Measurements from ENCODE around the gene NR6A1.
"Not testable (repeated sequence)": the region's sequence is repeated elsewhere in the genome, so short reads cannot be mapped to it uniquely, and the experiment has no call there.

The NR6A1 gene

GRCh38 chr9:124776954-124777648 lies 6.0 kb upstream of the NR6A1 start, which contains the start of gene OLFML2A:
TSS of gene OLFML2A (plus strand) at chr9:124777133. CDS start at chr9:124777271, 138 bp downstream.
- DNase-seq (ENCODE audit: low read depth in 2 of 2), result peak in 1 of 2 experiments; percentile 3

DNA sequence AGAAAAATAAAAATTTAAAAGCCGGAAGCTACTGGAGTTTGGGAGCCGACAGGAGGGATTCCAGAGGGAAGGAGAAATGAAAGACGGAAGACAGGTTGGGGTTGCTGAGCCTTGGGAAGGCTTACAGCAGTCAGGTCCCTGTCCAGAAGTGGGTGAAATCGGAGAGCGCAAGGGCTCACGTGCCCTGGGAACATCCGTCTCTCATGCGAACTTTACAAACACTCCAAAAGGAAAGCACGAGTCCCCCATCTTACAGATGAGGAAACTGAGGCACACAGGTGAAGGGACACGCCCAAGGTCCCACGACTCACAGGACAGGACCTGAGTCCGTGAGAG lies 5.5 kb upstream of the NR6A1 start:
- DNase-seq (ENCODE audit: low read depth in 2 of 2), result no peak

DNA sequence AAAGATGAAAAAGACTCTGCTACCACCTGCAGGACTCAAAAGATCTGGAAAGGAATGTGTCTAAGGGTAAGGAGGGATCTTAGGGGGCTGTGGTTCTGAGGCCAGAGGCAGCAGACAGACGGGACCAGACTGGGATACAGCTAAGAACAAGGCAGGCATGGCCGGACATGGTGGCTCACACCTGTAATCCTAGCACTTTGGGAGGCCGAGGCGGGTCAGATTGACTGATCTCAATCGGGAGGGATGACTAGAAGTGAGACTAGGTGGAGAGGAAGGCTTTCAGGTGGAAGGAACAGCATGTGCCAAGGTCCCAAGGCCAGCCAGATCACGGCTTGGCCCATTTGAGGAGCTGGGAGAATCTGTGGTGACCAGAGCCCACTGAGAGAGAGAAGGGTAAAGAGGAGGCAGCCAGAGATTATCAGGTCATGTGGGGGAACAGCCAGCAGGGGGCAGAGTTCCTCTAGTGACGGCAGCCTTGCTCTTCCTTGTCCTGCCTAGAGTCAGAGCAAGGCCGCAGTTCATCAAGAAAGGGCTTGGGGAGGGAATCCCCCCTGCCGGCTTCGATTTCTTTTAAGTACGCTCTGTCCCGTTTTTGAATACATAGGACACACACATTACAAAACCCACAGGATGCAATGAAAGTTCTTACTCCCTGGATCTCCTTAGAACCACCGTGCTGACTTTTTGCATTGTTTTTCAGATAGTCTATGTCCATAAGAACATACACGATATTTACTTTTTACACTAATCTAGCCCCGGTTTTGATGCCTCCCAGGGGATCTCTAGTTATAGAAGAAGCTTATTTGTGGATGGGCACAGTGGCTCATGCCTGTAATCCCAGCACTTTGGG lies 3.2 kb upstream of the NR6A1 start:
- DNase-seq (ENCODE audit: low read depth in 2 of 2), result peak; percentile 63 to 89

GRCh38 chr9:124773473-124774128 lies 2.5 kb upstream of the NR6A1 start:
- no peak for DNase-seq (ENCODE audit: low read depth in 2 of 2)

DNA sequence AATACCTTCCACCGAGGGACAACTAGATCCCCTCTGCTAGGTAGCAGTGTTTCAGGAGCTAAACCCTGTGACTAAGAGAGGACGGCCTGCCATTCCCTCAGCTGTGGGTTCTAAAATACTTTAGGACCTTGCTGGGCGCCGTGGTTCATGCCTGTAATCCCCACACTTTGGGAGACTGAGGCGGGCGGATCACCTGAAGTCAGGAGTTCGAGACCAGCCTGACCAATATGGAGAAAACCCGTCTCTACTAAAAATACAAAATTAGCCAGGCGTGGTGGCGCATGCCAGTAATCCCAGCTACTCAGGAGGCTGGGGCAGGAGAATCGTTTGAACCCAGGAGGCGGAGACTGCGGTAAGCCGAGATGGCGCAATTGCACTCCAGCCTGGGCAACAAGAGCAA lies 1.8 kb upstream of the NR6A1 start:
- not testable (repeated sequence) for DNase-seq (ENCODE audit: low read depth in 2 of 2)

DNA sequence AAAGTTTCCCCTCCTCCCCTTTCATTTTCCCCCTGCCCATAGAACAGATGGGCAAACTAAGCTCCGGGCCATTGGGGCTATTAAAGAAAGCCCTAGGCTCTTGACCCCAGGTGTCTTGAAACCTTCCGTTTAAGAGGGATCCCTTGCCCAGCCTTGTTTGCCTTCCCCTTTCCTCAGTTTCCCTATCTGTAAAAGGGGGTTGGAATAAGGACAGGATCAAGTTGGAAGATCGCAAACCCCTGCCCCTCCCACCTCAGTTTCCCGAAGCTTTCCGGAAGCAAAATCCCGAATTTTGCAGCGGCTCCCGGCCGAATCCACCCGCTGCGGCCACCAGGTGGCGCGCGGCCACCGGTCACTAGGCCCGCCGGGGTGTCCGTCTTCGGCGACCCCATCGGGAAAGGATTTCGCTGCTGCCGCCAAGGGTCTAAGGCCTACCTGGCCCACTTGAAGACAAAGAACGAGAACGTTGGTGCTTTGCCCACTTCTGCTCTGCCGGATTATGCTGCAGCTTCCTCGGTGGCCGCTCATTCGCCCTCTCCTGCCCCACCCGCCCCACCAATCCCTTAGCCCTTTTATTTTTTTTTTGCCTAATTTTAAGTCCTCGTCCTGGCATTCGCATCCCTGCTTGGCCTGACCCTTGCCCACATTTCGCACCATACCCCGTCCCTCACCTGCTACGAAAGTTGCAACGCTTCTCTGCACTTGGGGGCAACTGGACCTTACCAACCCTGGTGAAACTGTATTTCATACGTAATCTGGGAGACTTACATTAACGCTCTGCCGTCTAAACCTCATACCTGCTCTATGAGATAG lies 962 bp upstream of the NR6A1 start:
- peak in 1 of 2 experiments; percentile 24 for DNase-seq (ENCODE audit: low read depth in 2 of 2)

DNA sequence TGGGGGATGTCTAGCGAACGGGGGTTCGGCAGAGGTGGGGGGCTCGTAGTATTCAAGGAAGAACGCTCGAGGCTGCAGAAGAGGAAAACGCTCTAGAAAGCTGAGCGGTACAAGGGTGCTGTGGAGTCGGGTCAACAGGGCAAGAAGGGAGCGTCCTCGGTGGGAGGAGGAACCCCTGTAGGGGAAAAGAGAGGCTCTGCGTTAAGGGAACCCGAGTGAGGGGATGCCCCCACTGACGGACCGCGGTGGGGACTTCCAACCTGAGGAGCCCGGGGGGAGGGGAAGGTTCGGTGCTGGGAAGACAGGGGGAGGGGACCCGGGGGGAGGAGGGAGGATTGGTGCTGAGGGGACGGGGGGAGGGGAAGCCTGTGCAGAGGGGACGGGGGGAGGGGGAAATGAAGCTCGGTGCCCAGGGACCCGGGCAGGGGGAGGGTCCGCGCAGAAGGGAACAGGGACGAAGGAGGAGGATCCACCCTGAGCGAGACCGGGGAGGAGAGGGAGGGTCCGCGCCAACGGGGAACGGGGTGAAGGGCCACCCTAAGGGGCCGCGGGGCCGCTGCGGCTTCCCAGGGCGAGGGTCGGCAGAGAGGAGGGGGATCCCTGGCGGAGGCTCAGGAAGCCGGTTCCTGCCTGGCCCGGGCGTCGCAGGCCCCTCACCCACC lies 621 bp downstream of the NR6A1 start:
- peak in 1 of 2 experiments; percentile 2 for DNase-seq (ENCODE audit: low read depth in 2 of 2)

GRCh38 chr9:124769549-124770358 lies 1.4 kb downstream of the NR6A1 start:
- peak in 1 of 2 experiments; percentile 12 for DNase-seq (ENCODE audit: low read depth in 2 of 2)

GRCh38 chr9:124768750-124769548 lies 2.2 kb downstream of the NR6A1 start:
- DNase-seq (ENCODE audit: low read depth in 2 of 2), result no peak

DNA sequence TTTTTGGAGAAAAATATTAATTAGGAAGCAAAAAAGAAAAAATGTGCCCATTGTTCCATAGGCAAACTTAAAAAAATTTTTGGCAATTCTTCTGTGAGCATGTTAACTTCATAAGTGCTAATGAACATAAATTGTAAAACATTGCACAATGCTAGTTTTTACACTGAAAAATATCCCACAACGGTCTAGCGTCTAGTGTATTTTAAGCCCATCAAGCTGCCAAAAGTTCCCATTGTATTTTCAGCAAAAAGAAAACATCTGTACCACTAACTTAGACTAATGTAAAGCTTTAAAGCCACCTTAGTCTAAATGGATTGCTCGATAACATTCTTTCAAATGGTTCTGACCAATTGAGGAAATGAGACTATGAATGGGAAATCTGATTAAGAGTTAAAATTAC lies 2.8 kb downstream of the NR6A1 start:
- no peak for DNase-seq (ENCODE audit: low read depth in 2 of 2)

- DNase-seq (ENCODE audit: low read depth in 2 of 2), result no peak
These were observed 3.3 kb downstream of the NR6A1 start for GRCh38 chr9:124767821-124768220.

GRCh38 chr9:124766815-124767554 lies 4.1 kb downstream of the NR6A1 start:
- no peak for DNase-seq (ENCODE audit: low read depth in 2 of 2)

DNA sequence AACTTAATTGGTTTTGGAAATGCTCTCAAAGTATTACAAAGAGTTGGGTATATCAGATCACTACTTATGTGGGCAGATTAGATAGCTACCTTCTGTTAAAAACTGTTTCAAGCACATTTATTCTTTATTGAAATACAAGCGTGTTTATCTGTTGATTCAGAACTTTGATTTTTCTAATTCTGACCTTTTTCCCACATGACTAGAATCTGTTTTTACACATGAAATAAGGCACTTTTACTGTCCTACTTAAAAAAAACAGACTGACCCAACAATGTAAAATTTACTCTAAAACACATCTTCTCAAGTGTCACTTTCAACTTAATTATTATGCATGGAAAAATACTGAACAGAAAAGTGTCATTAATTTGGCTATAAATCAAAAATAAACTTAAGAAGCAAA lies 4.8 kb downstream of the NR6A1 start:
- no peak for DNase-seq (ENCODE audit: low read depth in 2 of 2)

DNA sequence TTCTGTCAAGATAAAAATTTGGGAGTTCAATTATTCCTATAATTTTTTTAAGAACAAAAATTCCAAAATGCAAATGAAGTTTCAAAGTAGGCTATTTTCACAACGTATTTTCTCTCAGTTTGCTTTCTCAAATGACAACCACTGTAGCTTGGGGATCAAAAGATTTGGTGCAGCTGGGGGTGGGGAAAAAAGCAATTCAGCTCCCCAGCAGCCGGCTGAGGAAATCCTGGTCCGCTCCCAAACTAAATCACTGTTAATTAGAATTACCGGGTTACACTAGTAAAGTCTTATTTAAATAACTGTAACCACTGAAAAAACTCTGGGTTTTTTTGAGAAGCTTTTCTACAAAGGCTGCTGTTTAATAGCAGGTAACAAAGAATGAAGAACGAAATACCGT lies 5.7 kb downstream of the NR6A1 start:
- DNase-seq (ENCODE audit: low read depth in 2 of 2), result no peak

DNA sequence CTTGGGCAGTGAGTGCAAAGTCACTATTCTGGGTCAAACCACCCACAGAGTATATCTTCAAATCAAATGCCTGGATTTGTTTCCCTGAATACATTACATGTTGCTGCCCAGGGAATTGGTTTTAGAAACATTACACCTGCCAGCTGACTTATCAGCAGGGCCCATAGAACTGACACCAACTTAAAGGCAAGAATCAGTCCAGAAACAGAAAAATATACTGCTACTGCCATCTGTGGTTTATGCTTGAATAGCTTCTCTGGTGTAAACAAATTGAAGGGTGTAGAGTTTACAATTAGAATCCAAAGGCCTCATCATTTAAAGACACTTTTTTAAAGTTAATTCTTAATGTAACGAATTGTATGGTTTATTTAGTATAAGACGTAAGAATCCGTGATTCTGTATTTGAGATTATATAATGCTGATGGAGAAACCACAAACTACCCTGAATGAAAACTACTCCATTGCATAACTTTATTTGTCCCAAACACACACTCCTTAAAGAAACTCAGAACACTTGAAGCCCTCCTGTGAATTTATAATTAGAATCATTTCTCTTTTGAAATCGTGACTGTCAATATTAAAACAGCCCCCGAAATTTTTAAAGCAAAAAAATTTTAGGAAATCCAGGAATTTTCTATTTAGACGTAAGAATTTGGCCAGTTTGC lies 6.2 kb downstream of the NR6A1 start:
- DNase-seq (ENCODE audit: low read depth in 2 of 2), result no peak

DNA sequence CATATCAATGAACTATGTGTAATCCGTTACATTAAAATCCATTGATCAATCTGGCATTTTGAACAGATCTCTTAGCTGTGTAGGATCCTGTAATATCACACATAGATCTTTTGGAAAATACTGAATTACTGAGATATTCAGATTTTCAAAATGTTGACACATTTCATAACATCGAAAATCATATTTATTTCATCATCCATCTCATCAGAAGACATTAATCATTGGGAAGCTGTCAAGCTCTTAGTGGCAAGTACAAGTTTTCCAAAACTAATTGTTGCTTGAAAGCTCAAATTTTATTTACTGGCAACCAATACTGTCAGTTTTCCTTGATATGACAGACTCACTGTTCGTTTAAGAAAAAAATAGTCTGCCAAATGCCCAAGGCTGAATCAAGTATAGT lies 8.5 kb downstream of the NR6A1 start:
- DNase-seq (ENCODE audit: low read depth in 2 of 2), result no peak

DNA sequence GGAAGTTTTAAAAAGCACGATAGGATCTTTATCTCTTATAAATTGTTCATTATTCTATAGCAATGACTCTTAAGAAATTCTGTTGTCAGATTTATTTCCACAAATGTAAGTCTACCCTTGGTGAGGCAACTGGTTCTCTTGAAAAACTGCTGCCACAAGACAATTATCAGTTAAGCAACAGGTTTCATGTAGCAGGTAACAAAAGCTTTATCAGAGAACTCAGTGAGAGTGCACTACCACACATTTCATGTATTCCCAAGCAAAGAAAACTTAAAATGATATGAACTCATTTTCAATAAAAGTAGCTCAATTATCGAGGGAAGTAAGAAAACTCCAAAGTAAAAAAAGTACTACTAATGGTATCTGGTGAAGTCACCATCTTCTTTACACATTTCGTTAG lies 9.4 kb downstream of the NR6A1 start:
- no peak for DNase-seq (ENCODE audit: low read depth in 2 of 2)

GRCh38 chr9:124761196-124761595 lies 9.9 kb downstream of the NR6A1 start:
- DNase-seq (ENCODE audit: low read depth in 2 of 2), result no peak

Measured in stimulated activated CD4-positive, alpha-beta T cell treated with anti-CD3 and anti-CD28 coated beads, Interleukin-12 subunit alpha, Interleukin-12 subunit beta, amount 100 ng/mL, for 24 hours (primary cell).